Cerebellar cortex (tissue), 1 donor: ENCODE results near the gene PIAS1.
"Not testable (repeated sequence)": the region's sequence is repeated elsewhere in the genome, so short reads cannot be mapped to it uniquely, and the experiment has no call there.

Experiments
- DNase-seq: peaks from one replicate; pipeline ENCODE4 v3.0.0-alpha.2; 2015; ENCODE audit warnings: low spot score

The PIAS1 gene

GRCh38 chr15:68234520-68234919 lies 180.4 kb downstream of the PIAS1 start:
- DNase-seq = not testable (repeated sequence)

DNA sequence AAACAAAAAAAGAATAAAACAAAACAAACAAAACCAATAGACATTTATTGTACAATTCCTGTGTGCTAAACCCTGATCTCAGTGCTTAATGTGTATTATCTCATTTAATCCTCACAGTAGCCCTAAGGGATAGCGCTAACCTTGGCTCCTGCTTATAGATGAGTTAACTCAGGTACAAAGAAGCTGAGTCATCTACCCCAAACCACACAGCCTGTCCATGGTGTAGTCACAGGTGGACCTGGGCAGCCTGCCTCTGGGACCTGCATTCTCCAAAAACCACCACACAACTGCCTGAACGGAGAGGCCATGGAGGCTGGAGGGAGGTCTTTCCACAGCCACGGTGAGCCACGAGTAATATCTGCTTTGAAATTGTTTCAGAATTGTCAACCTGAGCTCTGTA lies 180.9 kb downstream of the PIAS1 start:
- DNase-seq = no peak

DNA sequence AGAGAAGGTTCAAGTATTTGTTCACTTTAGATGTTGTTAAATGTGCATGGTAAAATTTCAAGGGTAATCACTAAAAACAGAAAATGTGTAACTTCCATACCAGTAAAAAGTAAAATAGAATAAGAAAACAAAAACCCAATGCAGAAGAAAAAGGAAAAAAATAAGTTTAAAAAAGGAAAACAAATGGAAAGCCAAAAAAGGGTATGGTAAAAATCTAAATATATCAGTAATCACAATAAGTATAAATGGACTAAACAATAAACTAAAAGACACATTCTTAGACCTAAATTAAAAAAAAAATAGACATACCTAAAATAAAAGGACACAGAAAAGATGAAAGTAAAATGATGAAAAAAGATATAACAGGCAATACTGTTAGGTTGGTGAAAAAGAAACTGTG lies 184.9 kb downstream of the PIAS1 start:
- DNase-seq = no peak

DNA sequence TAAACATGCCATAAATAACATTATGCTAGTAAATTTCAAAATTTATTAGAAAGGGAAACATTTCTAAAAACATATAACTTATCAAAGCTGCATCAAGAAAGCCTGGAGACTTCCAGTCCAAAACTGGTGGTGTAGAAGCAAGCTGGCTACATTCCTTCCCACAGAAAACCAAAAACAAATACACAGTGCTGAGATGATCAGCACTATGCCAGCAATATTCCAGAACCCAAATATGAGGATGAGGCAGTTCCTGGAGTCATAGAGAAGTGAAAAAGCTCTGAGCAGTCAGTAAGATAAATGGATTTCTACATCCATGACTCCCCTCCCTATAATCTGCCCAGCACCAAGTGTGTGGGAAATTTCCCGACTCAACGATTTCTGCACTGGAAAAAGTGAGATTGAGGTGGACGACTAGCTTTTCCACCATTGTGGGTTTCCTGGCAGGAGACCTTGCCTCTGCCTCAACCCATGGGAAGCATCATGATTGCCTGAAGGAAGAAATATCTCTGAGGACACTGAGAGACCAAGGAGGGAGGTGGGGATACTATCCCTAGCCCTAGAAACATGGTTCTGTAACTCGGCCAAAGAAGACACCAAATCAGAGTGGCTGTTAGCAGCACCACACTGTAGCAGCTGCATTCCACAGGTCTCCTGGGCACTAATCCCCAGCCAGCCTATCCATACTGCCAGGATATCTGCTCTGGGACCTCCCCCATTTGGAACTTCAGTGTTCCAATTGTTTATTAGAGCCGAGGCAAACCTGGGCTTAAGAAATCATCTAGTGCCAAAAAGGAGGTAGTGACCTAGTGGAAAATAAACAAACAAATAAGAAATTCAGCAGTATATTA lies 187.2 kb downstream of the PIAS1 start:
- no peak for DNase-seq
